ENCODE data around the gene RBM28.

- TF ChIP-seq POLR2A (IDR thresholded peaks at IDR 0.05) = no peak
- no peak for TF ChIP-seq CTCF (IDR thresholded peaks at IDR 0.05)
Measured at GRCh38 chr7:128351296-128352152, 7.8 kb upstream of the RBM28 start.
